HepG2 (cell line): ENCODE measurements around the gene ZBTB45. TPM values are rescaled to one million over a fixed set of nuclear protein-coding genes. Genes with fewer than 3 reads are reported as not detected.
A peak's percentile ranks its signal among the peaks of the same experiment; 100 is the strongest.

Experiments
- EEA1 ChIP-seq: sonication (generic); formaldehyde crosslinking; IDR thresholded peaks from 2 replicates; pipeline ENCODE4 v1.5.1; 2020; ENCODE audit warnings: mild to moderate bottlenecking, missing genetic modification reagents, borderline replicate concordance
- JUN ChIP-seq: sonication (generic); formaldehyde crosslinking; IDR thresholded peaks from 2 replicates; pipeline ENCODE4 v1.4.0; 2020; ENCODE audit warnings: mild to moderate bottlenecking, missing genetic modification reagents
- KDM2A ChIP-seq: sonication (generic); formaldehyde crosslinking; IDR thresholded peaks from 2 replicates; pipeline ENCODE4 v1.4.0; 2020; ENCODE audit warnings: low read depth, missing genetic modification reagents, borderline replicate concordance
- LCORL ChIP-seq, 2 experiments: fragments of 450-650 bp in 1 of 2; sonication (generic) in 1 of 2; formaldehyde crosslinking in 1 of 2; IDR thresholded peaks; 2 replicates each; pipeline versions ENCODE4 v1.5.0 to v1.6.1; 2017 to 2020; ENCODE audit warnings: antibody characterized with exemption in 1 of 2, missing genetic modification reagents in 1 of 2
- MNT ChIP-seq: fragments of 450-650 bp; IDR thresholded peaks from 2 replicates; pipeline ENCODE4 v1.6.1; 2016
- NFATC3 ChIP-seq: sonication (generic); formaldehyde crosslinking; IDR thresholded peaks from 2 replicates; pipeline ENCODE4 v1.5.1; 2020; ENCODE audit warnings: mild to moderate bottlenecking, missing genetic modification reagents
- NPAS2 ChIP-seq: sonication (generic); formaldehyde crosslinking; IDR thresholded peaks from 2 replicates; pipeline ENCODE4 v1.8.0; 2022; ENCODE audit warnings: mild to moderate bottlenecking, missing genetic modification reagents, borderline replicate concordance
- SIX4 ChIP-seq: sonication (generic); formaldehyde crosslinking; IDR thresholded peaks from 2 replicates; pipeline ENCODE4 v1.4.0; 2020; ENCODE audit warnings: missing genetic modification reagents
- TFDP2 ChIP-seq: sonication (generic); formaldehyde crosslinking; IDR thresholded peaks from 2 replicates; pipeline ENCODE4 v1.4.0; 2020; ENCODE audit warnings: missing genetic modification reagents
- ZBTB3 ChIP-seq: sonication (generic); formaldehyde crosslinking; IDR thresholded peaks from 2 replicates; pipeline ENCODE4 v1.4.0; 2020; ENCODE audit warnings: low read depth, mild to moderate bottlenecking, moderate library complexity, missing genetic modification reagents, borderline replicate concordance
- ZBTB40 ChIP-seq, 2 experiments: fragments of 450-650 bp in 1 of 2; sonication (generic) in 1 of 2; formaldehyde crosslinking in 1 of 2; IDR thresholded peaks; 2 replicates each; pipeline versions ENCODE4 v1.6.1 to v1.8.0; 2016 to 2022; ENCODE audit warnings: antibody characterized with exemption in 1 of 2, mild to moderate bottlenecking in 1 of 2, missing genetic modification reagents in 1 of 2
- ZNF329 ChIP-seq: sonication (generic); formaldehyde crosslinking; IDR thresholded peaks from 2 replicates; pipeline ENCODE4 v1.9.0; 2021; ENCODE audit warnings: low read depth, mild to moderate bottlenecking, missing genetic modification reagents
- ZNF782 ChIP-seq: sonication (generic); formaldehyde crosslinking; IDR thresholded peaks from 2 replicates; pipeline ENCODE4 v1.4.0; 2020; ENCODE audit warnings: missing genetic modification reagents, mild to moderate bottlenecking, borderline replicate concordance
- polyA plus RNA-seq, 8 experiments: library from polyadenylated mRNA; depleted of rRNA in 3 of 8; stranded (reverse) in 7 of 8; unstranded in 1 of 8; fragments of >200 nt; fragmentation: Illumina TruSeq in 4 of 8; extraction: Trizol in 4 of 8; gene quantifications; 2 replicates each; pipeline versions ENCODE4 v1.2.1 to v1.2.3, GENCODE V29; 2011 to 2016; ENCODE audit warnings: low read depth in 4 of 8, missing spikeins in 1 of 8, mixed read lengths in 1 of 8; ENCODE audit not compliant: insufficient read depth in 1 of 8
- total RNA-seq, 5 experiments: library from RNA; depleted of rRNA; stranded (reverse); fragments of >200 nt; fragmentation: Illumina TruSeq; extraction: Trizol; gene quantifications; 2 replicates each; pipeline ENCODE4 v1.2.3, GENCODE V29; 2016; ENCODE audit warnings: low read depth in 1 of 5

Gene ZBTB45
- total and polyA plus RNA-seq, 2 of the 13 experiments (the other 11 are each of a cell fraction or from before 2014, with no cell fraction given): 3.0 to 3.7 TPM

- TF ChIP-seq ZNF329 (CRISPR knock-in tag) (peak; percentile 38; the same call in 1 of the 2 replicates), LCORL (IDR thresholded peaks at IDR 0.05) (no peak), LCORL (CRISPR knock-in tag; IDR thresholded peaks at IDR 0.05) (0 out of 2 replicates have a peak, but pooled peaks have one; percentile 40), EEA1 (CRISPR knock-in tag) (peak; percentile 43; the same call in 1 of the 2 replicates), TFDP2 (peak; percentile 19; the same call in 1 of the 2 replicates), SIX4 (CRISPR knock-in tag) (no peak), KDM2A (CRISPR knock-in tag) (peak; percentile 99), ZBTB40 (IDR thresholded peaks at IDR 0.05) (peak; percentile 75), ZBTB40 (CRISPR knock-in tag; IDR thresholded peaks at IDR 0.05) (no peak), NFATC3 (CRISPR knock-in tag) (no peak), NPAS2 (CRISPR knock-in tag) (no peak), ZBTB3 (CRISPR knock-in tag) (no peak), MNT (peak; percentile 29; the same call in 1 of the 2 replicates), JUN (CRISPR knock-in tag) (0 out of 2 replicates have a peak, but pooled peaks have one; percentile 35), ZNF782 (CRISPR knock-in tag) (no peak)
Observed at GRCh38 chr19:58554494-58555368, 35.1 kb upstream of the ZBTB45 start, which contains the start of gene CHMP2A (continued).
